HG03342 (cell line): ENCODE data around the gene IP6K1.
"Not testable (repeated sequence)": the region's sequence is repeated elsewhere in the genome, so short reads cannot be mapped to it uniquely, and the experiment has no call there.

Source experiments
- ATAC-seq: cut with Tn5 transposase; IDR thresholded peaks from one replicate; pipeline ENCODE4 v1.9.1; 2021; ENCODE audit warnings: mild to moderate bottlenecking, moderate library complexity; ENCODE audit not compliant: unreplicated experiment

IP6K1 gene

GRCh38 chr3:49690856-49691255 is 95.5 kb downstream of the IP6K1 start:
- ATAC-seq: not testable (repeated sequence)

GRCh38 chr3:49689908-49690624 is 96.3 kb downstream of the IP6K1 start:
- not testable (repeated sequence) for ATAC-seq

- ATAC-seq: peak; percentile 64
Observed at GRCh38 chr3:49689046-49689907, 97.1 kb downstream of the IP6K1 start, which contains the start of the genes MST1 and RNF123. Gene MST1 (minus strand): TSS chr3:49689474. CDS start chr3:49688691, 783 bp downstream. Gene RNF123 (plus strand): TSS chr3:49689557. CDS start chr3:49691166, 1,609 bp downstream.

- ATAC-seq: peak; percentile 17
Observed at GRCh38 chr3:49688338-49689045, 97.8 kb downstream of the IP6K1 start.

- ATAC-seq: not testable (repeated sequence)
Observed at GRCh38 chr3:49687424-49687795, 98.9 kb downstream of the IP6K1 start.

- ATAC-seq: not testable (repeated sequence)
Observed at GRCh38 chr3:49686769-49687423, 99.4 kb downstream of the IP6K1 start.

- ATAC-seq: not testable (repeated sequence)
Observed at GRCh38 chr3:49686346-49686745, 100.0 kb downstream of the IP6K1 start.

- ATAC-seq: not testable (repeated sequence)
Observed at GRCh38 chr3:49685846-49686245, 100.5 kb downstream of the IP6K1 start.

GRCh38 chr3:49685103-49685502 is 101.2 kb downstream of the IP6K1 start:
- not testable (repeated sequence) for ATAC-seq

- ATAC-seq: not testable (repeated sequence)
Observed at GRCh38 chr3:49684453-49684852, 101.9 kb downstream of the IP6K1 start.

- ATAC-seq: no peak
Observed at GRCh38 chr3:49683162-49683561, 103.2 kb downstream of the IP6K1 start.

GRCh38 chr3:49681543-49681942 is 104.8 kb downstream of the IP6K1 start:
- no peak for ATAC-seq

GRCh38 chr3:49681232-49681522 is 105.2 kb downstream of the IP6K1 start:
- ATAC-seq: no peak

GRCh38 chr3:49680493-49681231 is 105.7 kb downstream of the IP6K1 start:
- no peak for ATAC-seq

- no peak for ATAC-seq
Observed at GRCh38 chr3:49675912-49676311, 110.4 kb downstream of the IP6K1 start.

- ATAC-seq: peak; percentile 15
Observed at GRCh38 chr3:49674497-49674983, 111.8 kb downstream of the IP6K1 start.
